Inferior parietal cortex (tissue), 1 donor: Measurements from ENCODE around the gene ATXN1.
"Not testable (repeated sequence)": the region's sequence is repeated elsewhere in the genome, so short reads cannot be mapped to it uniquely, and the experiment has no call there.

ENCODE experiments used
- DNase-seq: peaks from one replicate; pipeline ENCODE4 v3.0.0-alpha.2; 2016; ENCODE audit errors: extremely low spot score

Gene ATXN1

DNA sequence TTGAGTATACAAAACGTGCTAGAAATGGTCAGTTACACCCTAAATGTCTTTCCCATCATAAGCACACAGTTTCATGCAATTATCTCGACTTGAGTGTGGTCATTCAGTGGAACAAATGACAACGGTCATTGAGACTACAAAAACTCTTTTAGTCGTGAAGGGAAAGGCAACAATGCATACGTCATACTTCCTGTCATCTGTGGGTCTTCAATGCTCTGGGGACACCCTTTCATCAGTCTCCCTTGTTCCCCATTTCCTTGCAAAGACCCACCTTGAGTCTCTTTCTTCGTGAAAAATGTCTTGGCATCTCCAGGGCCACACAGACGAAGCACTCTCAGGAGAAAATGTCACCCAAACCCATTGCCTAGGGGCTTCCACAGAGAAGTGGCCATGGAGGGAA is 284.4 kb downstream of the ATXN1 start:
- no peak for DNase-seq

DNA sequence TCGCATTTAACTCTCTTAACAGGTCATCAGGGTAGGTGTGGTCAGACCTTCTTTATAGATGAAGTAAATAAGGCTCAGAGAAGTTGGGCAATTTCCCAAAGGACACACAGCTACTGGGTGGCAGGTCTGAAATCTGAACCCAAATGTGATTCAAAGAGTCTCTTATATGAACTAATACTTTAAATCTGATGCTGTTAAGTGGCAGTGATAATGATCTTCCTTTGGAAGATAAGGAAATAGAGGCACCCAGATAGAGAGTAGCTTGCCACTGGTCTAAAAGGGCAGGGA is 285.8 kb downstream of the ATXN1 start:
- DNase-seq, result no peak

DNA sequence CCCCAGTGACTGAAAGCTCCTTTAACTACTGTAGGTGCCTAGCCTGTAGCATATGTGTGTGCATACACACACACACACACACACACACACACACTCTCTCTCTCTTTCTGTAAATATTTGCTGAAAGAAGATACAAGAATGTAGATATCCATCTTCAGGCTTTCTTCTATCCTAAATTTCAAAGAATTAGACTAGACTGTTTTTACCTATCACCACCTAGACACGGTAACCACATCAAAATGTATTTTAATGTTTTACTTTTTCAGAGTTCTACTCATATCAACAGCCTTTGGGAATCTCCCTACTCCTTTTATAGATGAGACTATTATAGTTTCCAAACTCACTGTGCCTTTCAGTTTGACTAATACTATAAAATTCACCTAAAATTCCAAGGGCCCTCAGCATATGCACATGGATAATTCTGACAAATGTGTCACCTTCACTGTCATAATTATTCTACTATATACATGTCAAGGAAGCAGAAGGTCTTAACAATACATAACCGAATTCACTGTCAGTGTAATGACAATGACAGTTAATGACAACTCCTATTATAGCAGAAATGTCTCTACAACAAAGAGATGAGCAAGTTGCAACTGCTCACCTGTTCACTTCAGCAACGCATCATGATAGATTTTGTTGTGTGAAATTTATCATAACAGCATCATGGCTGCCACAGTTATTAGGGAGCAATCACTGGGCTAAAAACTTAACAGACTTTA is 286.3 kb downstream of the ATXN1 start:
- DNase-seq, result no peak

DNA sequence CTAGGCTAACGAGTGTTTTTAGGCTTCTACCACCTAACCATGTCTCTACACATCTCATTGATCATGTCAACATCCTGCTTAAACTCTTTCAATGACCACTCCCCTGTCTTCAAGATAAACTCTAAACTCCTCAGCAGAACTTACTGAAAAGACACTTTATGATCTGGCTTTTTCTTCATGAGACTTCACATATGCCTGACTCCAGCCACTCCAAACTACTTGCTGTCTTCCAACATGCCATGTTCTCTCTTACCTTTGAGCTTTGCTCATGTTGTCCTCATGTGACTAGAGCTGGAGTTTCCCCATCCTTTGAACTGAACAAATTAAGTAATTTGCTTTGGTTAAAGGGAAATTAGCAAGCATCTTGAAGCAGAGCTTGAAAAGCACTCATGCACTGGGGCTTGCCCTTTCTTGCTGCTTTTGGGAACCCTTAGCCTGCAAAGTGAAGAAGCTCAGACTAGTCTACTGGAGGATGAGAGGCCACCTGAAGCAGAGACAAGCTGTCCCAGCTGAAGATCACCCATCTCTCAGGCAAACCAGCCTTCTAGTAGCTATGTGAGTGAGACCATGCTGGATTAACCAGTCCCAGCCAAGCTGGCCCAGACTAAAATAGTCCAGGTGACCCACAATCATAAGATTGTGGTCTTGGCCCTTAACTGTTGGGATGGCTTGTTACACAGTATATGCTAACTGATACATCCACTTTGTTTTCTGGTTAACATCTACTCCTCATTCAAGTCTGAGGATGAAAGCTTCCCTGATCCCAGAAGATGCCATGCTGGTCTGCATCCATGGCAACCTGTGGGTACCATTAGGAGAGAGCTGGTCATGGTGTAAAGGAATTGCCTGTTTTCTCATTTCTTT is 287.1 kb downstream of the ATXN1 start:
- DNase-seq, result no peak

DNA sequence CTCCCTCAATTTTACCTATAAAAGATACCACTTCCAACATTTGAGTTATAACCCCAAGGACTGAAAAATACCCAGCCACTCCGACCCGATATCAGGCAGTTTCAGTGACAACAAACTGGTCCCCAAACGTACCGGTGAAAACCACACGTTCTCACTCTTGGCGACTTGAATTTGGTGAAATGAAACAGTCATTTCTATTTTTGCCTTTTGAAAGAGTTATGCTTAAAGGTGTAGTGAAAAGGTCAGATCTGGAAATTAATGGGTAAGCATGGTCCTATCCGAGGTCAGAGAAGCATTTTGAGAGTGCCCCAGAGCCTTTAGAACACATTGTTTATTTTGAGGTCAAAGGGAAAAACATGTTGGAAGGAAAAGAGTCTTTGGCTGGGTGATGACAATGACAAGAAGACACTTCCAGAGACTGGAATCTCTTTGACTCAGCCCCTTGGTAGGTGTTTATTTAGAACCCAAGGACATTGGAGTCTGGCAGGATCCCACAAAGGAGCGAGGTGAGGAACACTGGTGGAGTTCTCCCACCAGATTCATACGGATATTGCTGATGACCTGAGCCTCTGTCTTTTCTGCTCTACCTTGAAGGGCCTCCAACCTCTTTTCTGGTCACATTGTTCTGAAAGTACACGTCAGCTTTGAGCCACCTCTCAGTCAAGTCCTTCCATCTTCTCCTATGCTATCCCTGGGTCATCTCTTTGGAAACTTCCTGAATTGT is 287.9 kb downstream of the ATXN1 start:
- no peak for DNase-seq

DNA sequence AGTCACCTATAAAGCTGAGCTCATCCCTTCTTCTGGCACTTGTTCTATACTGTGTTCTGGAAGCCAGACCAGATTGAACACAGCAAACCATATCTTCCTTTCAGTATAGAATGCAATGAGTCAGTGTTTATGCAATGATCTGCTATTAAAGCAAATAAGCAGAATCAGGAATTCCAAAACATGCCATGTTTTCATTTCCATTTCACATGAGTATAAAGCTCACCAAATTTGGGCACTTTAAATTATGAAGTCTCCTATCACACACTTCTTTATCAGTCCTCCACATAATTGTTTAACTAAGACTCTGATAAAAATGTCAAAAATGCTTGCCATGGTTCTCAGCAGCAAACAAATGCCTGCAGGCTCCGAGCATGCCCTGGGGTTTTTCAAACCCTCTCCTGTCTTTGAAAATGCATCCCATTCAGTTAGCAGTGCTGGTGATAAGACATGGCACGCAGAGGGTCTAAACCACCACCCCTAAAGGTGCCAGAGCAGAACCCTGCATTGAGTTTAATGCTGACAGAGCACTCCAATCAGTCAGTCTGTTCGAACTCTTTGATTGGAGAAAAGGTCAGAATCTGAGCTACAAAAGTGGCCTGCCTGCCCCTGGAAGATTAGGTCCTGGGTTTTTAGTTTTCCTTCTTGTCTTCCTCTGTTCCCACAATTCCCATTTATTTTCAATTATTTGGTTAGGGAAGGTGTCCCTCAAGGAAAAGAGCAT is 288.8 kb downstream of the ATXN1 start:
- no peak for DNase-seq

DNA sequence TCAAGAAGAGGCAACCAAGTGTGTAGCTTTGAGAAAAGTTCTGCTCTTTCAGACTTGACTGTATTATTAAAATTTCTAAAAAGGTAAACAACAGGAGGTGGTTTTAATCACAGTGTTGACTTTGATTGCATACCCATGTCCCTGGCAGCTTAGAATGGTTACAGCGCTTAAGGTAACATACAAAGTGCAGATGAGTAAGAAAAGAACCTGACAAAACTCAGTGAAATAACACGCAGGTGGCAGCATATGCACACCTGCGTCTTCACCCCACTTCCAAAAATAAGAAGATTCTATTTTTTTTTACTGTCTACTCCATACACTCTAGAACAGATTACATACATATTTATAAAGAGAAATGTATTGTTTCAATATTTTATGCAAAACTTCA is 289.4 kb downstream of the ATXN1 start:
- DNase-seq, result no peak

DNA sequence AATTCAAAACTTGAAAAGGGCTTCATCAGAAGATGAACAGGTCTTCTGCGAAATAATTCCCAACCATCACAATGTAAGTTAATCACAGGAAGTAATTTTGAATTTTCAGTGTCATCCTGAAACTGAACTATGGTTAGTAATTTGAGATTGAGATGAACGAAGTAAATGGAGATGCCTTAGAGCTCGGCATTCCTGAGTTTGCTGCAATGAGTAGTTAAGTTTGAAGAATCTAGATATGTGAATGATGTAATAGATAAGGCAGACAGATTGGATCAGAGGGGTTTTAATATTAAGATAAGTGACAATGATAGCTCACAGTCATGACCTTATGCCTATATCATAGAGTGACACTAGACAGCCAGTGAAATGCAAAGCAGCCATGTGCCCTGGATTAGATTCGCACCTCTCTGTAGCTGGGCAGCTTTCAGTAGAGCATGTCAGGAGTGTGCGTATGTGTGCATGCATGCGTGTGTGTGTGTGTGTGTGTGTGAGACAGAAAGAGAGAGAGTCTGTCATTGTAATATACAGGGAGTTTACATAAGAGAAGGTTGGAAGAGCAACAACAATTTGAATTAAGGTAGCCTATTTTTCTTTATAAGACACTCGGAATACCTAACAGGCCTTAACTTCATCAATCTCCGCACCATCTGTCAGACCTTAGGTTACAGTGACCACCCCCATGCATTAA is 289.9 kb downstream of the ATXN1 start:
- DNase-seq, result no peak

DNA sequence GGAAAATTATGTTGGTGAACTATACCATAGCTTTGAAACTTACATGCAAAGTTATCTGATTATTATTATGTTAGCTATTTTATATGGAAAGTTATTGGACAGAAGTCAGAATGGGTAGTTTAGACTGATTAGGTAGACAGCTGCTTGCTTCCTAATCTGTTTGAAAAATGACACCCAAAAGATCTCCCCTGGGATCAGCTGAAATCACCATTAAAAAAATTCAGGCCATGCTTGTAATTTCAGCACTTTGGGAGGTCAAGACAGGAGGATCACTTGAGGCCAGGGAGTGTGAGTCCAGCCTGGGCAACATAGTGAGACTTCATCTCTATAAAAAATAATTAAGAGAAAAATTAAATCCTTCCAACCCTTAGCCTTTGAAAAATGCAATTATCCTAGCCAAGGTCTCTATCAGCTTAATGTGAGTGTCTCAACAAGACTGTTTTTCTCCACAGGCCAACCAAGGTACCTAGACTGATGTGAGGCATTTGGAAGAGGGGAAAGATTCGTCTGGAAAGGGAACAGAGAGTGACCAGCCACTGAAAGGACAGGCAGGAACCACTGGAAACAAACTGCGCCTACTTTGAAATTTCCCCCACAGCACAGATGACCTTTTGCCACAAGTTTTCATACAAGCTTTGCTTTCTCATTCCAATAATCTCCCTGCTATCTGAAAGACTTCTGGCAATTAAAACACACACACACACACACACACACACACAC is 290.6 kb downstream of the ATXN1 start:
- DNase-seq, result no peak

DNA sequence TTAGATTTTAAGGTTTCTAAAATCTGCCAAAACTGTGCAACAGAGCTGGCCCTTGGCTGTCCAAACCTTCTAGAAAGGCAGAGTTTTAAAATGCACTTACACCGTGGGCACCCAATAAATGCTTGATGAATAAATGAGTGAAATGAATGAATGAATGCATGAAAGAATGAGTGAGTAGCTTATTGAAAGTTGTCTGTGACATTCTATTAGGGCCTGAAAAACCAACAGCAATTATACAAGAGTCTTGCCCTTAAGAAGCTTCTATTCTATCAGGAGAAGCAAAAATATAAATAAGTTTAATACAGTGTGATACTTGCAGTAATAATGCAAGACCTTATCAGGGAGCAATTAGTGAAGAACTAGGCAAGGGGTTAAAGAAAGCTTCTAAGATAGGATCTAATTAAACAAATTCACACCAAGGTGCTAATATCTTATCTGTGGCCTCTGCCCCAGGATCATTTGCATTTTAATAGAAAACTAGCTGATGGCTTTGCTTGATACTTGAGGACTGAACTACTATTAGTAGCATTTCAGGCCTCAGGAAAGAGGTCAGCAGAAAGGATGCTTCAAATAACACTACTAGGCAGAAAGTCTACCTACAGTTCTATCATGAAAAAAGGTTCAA is 292.2 kb downstream of the ATXN1 start:
- no peak for DNase-seq

DNA sequence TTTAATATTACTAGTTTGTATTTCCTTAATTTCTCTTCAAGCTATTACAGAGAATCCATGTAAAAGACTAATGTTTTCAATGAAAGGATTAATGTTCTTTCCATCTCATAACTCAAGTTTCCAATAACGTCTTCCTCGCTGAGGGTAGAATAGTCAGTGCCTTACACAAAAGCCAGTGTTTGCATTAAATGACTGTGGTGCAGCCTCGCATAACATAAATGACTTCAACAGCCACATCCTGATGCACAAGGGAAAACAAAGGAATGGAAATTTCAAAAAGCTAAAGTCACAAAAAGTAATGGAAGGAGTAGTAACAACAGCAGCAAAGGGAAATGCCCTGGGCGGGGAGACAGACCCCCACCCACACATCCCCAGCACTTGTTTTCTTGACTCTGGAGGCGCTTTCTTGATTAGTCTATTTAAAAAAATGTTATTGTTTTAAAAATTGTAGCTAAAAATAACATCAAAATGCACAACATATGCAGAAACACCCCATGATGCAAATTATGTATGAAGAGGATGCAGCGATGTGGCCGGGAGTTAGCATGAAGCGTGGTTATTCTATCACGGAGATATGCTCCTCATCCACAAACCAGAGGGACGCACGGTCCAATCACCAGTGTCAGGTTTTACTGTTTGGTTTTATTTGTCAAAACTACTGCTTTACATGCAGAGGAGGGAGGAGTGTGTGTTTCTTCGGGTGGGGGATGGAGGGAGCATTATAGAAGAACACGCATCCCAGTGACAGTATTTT is 294.3 kb downstream of the ATXN1 start:
- no peak for DNase-seq

DNA sequence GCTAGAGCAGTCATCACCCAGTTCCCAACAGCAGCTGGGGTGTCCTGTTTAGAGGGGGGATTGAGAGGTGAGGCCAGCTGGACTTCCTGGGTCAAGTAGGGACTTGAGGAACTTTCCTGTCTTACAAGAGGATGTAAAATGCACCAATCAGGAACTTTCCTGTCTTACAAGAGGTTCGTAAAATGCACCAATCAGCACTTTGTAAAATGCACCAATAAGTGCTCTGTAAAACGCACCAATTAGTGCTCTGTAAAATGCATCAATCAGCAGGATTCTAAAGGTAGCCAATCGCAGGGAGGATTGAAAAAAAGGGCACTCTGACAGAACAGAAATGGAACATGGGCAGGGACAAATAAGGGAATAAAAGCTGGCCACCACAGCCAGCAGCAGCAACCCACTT is 297.2 kb downstream of the ATXN1 start:
- DNase-seq, result no peak

DNA sequence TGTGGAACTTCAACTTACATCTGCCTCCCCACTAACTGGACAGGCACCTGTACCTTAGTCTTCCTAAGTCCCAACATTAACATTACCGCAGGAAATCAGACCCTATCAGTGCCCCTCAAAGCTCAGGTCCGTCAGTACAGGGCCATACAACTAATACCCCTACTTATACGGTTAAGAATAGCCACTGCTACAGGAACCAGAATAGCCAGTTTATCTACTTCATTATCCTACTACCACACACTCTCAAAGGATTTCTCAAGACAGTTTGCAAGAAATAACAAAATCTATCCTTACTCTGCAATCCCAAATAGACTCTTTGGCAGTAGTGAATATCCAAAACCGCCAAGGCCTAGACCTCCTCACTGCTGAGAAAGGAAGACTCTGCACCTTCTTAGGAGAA is 298.0 kb downstream of the ATXN1 start:
- DNase-seq, result not testable (repeated sequence)

DNA sequence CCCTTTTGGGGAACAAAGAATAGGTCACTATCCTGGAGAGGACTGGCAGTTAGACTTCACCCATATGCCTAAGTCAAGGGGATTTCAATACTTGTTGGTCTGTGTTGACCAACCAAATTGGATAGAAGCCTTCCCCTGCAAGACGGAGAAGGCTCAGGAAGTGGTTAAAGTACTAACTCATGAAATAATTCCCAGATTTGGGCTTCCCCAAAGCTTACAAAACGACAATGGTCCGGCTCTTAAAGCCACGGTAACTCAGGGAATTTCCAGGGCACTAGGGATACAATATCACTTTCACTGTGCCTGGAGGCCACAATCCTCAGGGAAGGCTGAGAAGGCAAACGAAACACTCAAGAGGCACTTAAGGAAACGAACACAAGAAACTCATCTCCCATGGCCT is 299.8 kb downstream of the ATXN1 start:
- DNase-seq, result no peak

DNA sequence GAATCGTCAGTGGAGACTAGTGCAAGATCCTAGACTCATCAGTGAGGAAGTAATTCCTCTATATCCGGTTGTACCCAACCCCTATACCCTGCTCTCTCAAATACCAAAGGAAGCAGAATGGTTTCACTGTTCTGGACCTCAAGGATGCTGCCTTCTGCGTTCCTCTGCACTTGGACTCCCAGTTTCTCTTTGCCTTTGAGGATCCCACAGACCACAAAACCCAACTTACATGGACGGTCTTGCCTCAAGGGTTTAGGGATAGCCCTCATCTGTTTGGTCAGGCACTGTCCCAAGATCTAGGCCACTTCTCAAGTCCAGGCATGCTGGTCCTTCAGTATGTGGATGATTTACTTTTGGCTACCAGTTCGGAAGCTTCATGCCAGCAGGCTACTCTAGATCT is 301.8 kb downstream of the ATXN1 start:
- not testable (repeated sequence) for DNase-seq

DNA sequence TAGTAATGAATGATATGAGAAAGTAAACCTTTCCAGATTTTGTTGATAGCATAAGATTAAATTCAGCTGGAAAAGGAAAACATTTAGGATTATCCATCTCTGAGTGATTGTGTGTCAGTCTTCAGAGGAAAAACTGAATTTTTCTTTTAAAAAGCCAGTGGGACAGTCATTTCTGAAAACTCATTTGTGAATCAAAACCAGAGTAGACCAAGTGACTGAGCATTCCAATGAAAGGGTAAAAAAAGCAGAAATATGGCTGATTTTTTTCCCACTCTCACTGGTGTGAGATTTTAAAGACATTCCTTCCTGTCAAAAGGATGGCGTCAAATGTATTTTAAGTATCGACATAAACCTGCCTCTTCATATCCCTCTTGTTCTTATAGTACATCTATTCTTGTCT is 308.9 kb downstream of the ATXN1 start:
- DNase-seq, result no peak

DNA sequence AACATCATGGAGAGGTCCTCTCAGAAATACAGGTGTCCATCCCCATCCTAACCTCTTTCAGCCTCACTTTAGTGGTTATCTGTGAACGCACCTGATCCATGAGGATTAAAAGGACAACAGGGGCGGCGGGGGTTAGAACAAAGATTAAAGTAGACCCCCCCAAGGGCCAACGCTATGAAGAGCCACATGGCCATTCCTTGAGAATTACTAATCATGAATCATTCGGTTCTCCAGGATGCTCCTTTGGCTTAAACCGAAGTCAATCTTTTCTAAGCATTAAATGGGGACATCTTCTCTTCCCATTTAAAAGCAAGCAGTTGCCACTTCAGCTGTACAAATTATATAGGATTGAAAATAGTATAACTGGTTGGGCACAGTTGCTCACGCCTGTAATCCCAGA is 310.4 kb downstream of the ATXN1 start:
- DNase-seq, result no peak

DNA sequence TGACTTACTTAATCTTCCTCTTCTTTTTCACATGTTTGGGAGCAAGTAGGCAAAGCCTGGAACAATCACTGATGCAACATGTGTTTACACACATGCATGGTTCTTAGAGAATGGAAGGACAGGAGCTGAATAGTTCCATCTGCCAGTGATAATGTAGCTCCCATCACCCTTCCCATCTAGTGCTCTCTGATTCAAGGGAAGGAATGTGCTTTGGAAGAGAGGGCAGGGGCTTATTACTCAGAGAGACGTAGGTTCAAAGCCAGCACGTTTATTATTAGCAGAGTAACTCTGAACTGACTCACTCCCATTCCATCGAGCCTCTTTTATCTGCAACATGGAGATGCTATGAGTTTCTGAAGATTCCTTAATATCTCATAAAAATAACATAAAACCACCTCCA is 311.0 kb downstream of the ATXN1 start:
- DNase-seq, result no peak

DNA sequence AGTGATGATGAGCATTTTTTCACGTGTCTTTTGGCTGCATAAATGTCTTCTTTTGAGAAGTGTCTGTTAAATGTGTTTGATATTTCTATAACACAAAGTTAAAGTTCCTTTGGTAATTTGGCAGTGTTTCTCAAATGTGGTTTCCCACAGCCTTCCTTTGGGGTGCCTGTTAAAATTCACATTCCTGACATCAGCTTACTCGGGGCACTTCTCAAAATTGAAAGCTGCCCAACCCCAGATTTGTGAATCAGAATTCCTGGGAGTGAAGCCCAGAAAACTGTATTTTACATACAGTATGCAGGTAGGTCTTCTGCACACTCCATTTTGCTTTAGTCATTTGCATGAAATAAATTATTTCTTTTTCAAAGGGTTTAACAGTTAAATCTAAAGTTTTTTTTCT is 315.0 kb downstream of the ATXN1 start:
- no peak for DNase-seq

DNA sequence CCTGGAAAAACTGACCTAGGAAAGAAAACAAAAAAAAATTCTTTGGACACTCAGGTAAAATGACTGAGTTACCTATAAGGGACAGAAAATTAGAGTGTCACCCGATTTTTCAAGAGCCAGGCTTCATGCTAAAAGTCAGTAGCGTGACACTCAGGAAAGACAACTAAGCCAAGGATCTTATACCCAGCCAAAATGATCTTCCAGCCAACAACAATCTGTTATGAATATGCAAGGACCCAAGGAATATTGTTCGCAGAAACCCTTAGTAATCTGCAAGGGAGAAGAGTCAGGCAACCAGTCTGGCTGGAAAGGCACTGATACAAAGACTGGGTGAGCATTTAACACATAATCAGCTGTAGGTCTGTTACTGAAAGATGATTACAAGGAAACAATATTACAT is 319.2 kb downstream of the ATXN1 start:
- DNase-seq, result no peak
